Measurements from ENCODE around the gene CHST11.

Gene CHST11

GRCh38 chr12:104722601-104723534 lies 266.1 kb downstream of the CHST11 start:
- peak; percentile 39 for DNase-seq
- peaks cover 79% of the 10 kb centered on the region for H3K4me1 Mint-ChIP-seq
- no peaks in the 10 kb centered on the region for H3K9me3 Mint-ChIP-seq
- no peaks in the 10 kb centered on the region for H3K36me3 Mint-ChIP-seq (ENCODE audit: low read depth)
- peak overlapping the region; percentile 92 for H3K27ac Mint-ChIP-seq
- H3K4me3 Mint-ChIP-seq = peak overlapping the region; percentile 47
- no peak for TF ChIP-seq CTCF (IDR thresholded peaks at IDR 0.05)
- no peaks in the 10 kb centered on the region for H3K27me3 Mint-ChIP-seq (ENCODE audit: low read depth, poor library complexity)

GRCh38 chr12:104723895-104724294 lies 267.1 kb downstream of the CHST11 start:
- Mint-ChIP-seq H3K36me3 (ENCODE audit: low read depth) (no peaks in the 10 kb centered on the region), H3K4me3 (no peak overlapping the region), H3K27me3 (ENCODE audit: low read depth, poor library complexity) (no peaks in the 10 kb centered on the region), H3K27ac (peak overlapping the region; percentile 57), H3K4me1 (peaks cover 89% of the 10 kb centered on the region), H3K9me3 (no peaks in the 10 kb centered on the region)
- TF ChIP-seq CTCF (IDR thresholded peaks at IDR 0.05) = no peak
- DNase-seq = no peak

GRCh38 chr12:104724992-104725585 lies 268.3 kb downstream of the CHST11 start:
- H3K27me3 Mint-ChIP-seq (ENCODE audit: low read depth, poor library complexity) = no peaks in the 10 kb centered on the region
- peaks cover 97% of the 10 kb centered on the region for H3K4me1 Mint-ChIP-seq
- H3K9me3 Mint-ChIP-seq = no peaks in the 10 kb centered on the region
- DNase-seq = no peak
- no peak overlapping the region for H3K4me3 Mint-ChIP-seq
- no peak for TF ChIP-seq CTCF (IDR thresholded peaks at IDR 0.05)
- H3K36me3 Mint-ChIP-seq (ENCODE audit: low read depth) = no peaks in the 10 kb centered on the region
- peak overlapping the region; percentile 35 for H3K27ac Mint-ChIP-seq

- no peaks in the 10 kb centered on the region for H3K9me3 Mint-ChIP-seq
- no peak for TF ChIP-seq CTCF (IDR thresholded peaks at IDR 0.05)
Observed at GRCh38 chr12:104725610-104726009, 268.9 kb downstream of the CHST11 start.

GRCh38 chr12:104727726-104728465 lies 271.1 kb downstream of the CHST11 start:
- Mint-ChIP-seq H3K27me3 (ENCODE audit: low read depth, poor library complexity) (peaks cover 9% of the 10 kb centered on the region), H3K27ac (peak overlapping the region; percentile 77), H3K4me1 (peaks cover 89% of the 10 kb centered on the region), H3K4me3 (peak overlapping the region; percentile 60), H3K9me3 (no peaks in the 10 kb centered on the region), H3K36me3 (ENCODE audit: low read depth) (no peaks in the 10 kb centered on the region)
- TF ChIP-seq CTCF (IDR thresholded peaks at IDR 0.05) = no peak
- DNase-seq = no peak

More at GRCh38 chr12:104725610-104726009, 268.9 kb downstream of the CHST11 start:
- H3K4me3 Mint-ChIP-seq = no peak overlapping the region
- peaks cover 97% of the 10 kb centered on the region for H3K4me1 Mint-ChIP-seq
- DNase-seq = no peak
- peak overlapping the region; percentile 35 for H3K27ac Mint-ChIP-seq
- H3K36me3 Mint-ChIP-seq (ENCODE audit: low read depth) = no peaks in the 10 kb centered on the region
- peaks cover 4% of the 10 kb centered on the region for H3K27me3 Mint-ChIP-seq (ENCODE audit: low read depth, poor library complexity)

Data from nephron progenitor cell (in vitro differentiated cells).